ENCODE measurements around the gene ENAH.

The ENAH gene

DNA sequence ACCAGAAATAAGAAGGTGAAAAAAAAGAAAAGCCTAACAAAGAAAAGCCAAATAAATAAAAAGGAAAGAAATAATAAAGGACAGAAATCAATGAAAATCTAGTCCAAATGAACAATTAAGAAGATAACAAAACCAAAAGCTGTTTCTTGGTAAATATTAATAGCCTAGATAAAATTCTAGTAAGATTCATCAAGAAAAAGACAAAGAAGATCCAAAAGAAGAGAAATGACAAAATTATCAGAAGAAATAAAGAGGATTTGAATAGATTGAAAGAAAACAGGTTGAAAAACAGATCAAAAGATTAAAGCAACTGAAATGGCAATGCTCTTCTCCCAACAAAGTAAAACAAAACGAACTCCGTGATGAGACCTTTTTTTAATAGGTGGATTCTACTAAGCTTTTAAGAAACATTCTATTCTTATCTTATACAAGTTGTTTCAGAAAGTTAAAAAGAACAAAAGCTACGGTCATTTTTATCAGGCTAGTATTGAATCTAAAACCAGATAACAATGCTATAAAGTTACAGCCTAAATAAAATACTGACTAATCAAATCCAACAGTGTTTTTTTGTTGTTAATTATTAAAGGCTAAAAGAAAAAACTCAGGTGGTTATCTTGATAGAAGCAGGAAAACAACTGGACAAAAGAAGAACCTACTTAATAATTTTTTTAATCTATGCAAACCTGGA is 50.9 kb downstream of the ENAH start:
- no peak for DNase-seq

DNA sequence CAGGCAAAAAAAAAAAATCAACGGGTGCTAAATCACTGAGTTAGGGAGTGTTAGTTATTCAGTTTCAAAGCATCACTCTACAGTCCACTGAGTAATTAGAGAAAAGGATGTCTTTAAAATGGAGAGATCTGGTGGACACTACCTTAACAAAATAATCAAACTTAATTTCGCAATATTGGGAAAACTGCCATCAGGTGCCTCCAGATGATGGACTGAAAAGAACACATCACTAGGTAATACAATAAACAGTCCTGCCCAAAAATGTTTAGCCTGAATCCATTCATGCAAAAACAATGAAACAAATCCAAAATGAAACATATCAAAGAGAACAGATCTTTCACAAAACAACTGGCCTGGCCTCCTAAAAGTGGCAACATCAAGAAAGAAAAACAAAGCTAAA is 54.1 kb downstream of the ENAH start:
- DNase-seq: no peak

DNA sequence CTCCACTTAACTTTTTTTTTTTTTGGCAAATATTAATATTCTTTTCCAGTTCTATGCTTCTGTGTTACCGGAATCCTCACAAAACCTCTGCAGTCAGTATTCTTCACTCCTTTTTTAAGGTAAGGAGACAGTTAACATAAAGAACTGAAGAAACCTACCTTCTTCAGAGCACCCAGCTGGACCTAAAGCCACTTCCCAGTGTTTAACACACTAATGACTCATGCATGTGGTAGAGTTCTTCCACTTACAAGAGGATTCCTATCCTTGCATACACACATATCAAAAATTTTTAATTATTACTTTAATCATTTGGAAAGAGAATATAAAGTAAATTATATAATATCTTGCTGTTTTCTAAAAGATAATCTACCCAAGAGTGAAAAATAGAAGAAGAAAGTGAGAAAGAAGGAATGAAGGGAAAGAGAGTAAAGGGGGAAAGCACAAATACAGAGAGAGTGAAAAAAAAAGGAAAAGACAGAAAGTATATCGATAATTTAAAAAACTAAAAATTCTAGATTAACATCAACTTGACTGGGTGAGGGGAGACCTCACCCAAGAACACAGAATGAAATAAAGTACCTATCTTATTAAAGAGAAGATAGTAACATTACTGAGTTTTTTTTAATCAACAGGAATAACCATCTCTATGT is 54.9 kb downstream of the ENAH start:
- DNase-seq: peak; percentile 43

DNA sequence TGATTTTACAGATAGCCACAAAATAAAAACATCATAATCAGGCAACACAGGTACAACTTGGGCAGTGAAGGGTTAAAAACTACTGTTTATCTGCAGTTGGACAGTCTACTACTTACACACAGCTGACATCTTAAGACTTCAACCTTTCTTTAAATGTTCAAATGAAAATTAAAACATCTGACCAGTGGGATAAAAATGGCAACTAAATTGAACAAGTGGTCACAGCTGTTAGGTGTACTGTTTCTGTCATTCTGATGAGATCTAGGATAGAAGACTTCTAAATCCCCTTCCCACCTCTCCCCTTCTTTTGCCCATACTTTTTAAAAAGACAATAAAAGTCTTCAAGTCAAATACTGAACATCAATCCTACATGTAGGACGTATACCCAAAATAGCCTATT is 56.2 kb downstream of the ENAH start:
- no peak for DNase-seq

DNA sequence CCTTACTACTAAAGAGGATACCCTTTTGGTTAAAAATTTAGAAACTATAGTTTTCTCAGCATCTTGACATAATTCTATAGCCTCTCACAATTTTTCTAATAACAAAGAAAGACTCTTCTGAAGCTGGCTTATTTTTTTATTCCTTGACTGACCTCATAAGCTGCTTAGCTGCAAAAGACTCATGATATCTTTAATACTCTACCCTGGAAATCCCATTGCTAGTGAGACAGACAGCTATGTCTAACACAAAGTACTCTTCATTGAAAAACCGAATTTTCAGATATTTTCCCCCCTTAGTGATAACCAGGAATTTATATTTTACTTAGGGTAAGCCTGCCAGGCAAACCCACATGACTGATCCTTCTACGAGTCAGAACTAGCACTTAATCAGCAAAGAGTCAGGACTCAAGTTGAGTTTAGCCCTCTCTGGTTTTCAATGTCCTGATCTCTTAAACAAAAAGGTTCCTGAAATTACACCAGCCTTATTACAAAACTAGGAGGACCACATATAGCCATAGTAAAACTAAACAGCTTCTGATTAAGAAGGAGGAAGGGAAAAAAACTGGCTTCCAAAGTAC is 56.9 kb downstream of the ENAH start:
- DNase-seq: no peak

GRCh38 chr1:225595452-225595851 is 57.5 kb downstream of the ENAH start:
- no peak for DNase-seq

DNA sequence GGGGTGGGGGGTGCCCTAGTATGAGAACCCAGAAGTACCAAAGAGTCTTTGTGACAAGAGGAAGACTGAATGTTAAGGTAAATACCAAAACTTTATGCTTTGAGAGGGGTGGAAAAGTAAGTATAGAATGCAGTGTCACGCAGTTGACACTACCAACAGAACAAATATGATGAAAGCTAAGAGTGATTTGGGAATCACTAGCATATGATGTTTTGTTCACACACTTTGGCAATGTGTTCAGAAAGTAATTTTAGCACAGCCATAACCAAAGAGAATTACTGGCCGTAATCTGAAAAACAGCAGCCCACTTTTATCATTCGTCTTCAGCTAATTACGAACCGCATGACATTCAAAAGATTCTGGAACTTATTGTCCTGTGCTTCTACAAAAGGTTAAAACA is 59.5 kb downstream of the ENAH start:
- DNase-seq: no peak

GRCh38 chr1:225592362-225593025 is 60.4 kb downstream of the ENAH start:
- DNase-seq: no peak

GRCh38 chr1:225587310-225587709 is 65.6 kb downstream of the ENAH start:
- no peak for DNase-seq

DNA sequence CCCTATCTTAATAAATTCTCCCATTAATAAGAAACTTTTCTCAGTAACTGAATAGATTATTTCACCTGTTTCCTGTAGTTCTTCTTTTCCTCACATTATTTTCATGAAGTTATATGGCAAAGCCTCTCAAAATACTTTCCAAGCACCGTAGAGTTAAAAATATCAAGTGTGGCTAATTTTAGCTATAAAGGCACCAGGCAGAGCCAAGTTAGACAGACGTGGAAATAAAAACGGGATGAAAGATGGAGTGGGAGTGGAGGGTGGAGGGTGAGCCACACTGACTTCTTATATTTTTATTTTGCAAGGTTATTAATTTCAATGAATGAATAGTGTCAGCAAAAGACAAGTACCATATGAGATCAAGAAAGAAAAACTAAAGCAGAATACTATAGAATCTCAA is 71.7 kb downstream of the ENAH start:
- DNase-seq: no peak

DNA sequence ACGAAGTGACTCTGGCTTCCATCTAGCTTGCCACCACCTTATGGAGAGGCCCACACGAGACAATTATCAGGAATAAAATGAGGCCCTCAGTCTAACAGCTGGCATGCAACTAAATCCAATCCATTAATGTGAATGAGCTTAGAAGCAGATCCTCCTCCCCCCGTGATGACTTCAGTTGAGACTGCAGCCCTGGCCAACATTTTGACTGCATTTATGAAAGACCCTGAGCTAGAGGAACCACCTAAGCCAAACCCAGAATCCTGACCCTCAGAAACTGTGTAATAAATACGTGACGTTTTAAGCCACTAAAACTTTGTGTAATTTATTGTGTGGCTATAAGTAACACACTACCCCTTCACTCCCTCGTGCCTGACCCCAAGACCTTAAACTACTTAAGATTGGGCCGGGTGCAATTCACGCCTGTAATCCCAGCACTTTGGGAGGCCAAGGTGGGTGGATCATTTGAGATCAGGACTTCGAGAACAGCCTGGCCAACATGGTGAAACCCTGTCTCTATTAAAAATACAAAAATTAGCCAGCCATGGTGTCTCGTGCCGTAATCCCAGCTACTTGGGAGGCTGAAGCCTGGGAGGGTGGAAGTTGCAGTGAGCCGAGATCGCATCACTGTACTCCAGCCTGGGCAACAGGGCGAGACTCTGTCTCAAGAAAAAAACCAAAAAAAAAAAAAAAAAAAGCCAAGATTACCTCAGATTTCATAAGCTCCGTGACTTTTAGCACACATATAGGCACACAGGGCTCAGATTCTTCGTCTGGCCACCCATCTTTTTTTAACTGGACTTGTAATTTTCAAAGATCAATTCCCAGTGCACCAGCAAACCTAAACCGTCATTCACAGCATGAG is 72.5 kb downstream of the ENAH start:
- DNase-seq: no peak

DNA sequence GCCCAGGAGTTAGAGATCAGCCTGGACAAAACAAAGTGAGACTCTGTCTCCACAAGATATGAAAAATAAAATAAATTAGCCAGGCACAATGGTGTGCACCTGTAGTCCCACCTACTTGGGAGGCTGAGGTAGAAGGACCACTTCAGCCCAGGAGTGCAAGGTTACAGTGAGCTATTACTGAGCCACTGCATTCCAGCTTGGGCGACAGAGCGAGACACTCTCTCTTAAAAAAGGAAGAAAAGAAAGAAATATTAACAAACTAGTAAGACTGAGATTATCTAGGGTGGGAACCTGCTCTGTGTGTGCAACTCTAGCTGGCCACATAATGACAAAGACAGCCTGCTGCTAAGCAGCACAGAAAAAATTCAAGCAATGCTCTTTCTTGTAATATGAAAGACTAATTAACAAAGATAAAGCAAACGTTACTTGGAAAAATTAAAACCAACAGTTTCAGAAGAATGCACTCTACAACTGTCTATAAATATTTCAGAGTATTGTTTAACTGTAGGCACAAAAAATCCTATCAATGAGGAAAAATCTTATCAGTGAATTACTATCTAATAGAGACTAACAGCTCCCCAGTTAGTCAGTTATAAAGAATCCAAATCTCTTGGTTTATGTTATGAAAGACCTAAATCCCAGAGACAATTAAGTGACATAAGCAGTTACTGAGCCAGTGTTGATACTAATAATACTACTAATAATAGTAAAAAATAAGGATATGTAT is 74.5 kb downstream of the ENAH start:
- peak; percentile 13 for DNase-seq

DNA sequence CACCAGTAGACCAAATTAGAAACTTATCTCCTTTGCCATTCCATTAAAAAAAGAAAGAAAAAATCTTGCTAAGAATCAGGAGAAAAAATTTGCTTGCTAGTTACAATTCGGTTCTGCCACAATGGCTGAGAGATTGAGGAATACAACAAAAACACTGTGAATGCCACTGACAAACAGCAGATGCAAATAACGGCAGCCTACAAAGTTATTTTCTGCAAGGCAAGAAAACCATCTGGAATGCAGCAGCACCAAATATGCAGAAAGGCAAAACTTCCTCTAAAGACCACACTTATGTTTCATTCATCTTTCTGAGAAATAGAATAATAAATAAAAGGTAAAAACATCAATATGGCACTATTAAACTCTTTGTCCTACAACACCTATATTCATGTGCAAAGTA is 75.7 kb downstream of the ENAH start:
- no peak for DNase-seq

GRCh38 chr1:225573216-225573615 is 79.7 kb downstream of the ENAH start:
- no peak for DNase-seq

DNA sequence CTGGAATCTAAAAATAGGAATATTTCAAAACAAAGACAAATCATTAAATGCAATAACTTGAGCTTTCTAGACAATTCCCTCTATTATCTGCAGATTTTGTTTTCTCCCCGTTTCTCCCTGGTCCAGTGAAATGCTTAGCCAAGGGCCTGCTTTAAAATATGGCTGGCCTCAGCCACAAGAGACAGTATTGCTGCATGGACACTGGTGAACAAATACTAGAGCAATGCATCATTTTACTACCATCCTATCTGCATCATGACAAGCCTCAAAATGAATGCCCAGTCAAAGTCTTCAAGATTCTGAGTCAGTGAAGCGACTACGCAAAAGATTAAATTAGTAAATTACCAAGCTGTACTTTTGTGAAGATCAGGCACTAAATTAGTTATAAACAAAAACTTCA is 80.5 kb downstream of the ENAH start:
- peak; percentile 66 for DNase-seq

DNA sequence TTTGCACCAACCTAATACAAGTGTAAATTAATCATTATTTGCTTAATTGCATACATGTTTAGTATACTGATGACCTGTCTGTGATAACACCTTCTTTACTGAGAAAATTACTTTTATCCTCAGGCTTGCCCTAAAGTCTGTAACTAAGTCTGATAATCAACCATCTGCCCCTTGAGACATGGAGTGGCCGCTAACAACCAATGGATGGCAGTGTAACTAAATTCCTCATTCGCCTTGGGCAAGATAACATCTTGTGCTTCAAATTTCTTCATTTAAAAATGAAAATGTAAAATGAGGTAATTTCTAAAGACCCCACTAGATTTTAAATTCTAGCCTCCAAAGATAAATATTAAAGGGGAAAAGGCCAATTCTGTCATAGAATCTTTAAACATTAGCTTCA is 85.1 kb downstream of the ENAH start:
- DNase-seq: peak; percentile 15

DNA sequence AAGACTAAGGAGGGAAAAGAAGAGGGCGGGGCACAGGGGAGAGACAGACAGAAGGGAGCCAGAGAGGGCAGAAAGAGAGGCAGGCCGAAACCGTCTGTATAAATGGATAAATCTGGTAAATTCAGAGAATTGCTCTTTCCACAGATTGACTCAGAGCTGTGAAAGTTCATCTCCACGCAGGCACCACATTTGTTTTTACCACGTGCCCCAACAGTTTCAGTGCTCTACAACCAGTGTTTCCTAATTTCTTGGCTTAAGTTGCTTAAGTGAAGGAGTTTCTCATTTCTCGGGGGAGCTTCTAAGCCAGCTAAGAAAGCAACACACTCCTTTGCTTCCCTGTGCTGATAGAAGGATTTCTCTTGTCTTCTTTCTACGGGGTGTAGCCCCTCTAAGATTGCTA is 87.1 kb downstream of the ENAH start:
- DNase-seq: no peak

DNA sequence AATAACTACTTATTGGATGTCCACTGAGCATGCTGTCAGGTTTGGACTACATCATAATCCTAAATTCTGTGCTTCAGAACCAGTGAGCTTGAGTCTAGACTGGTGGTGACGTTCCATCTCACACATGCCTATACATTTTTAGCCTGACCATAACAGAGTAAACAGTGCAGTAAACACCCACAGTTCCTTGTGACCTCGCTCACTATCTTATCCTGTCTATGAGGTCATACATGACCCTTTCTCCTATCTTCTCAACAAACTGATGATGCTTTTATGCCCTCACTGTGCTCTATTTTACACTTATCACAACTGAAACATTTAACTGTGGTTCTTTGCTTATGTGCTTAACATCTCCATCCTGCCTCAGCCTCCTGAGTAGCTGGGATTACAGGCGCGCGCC is 91.2 kb downstream of the ENAH start:
- DNase-seq: no peak

- DNase-seq: no peak
Observed at GRCh38 chr1:225559902-225560301, 93.0 kb downstream of the ENAH start.

DNA sequence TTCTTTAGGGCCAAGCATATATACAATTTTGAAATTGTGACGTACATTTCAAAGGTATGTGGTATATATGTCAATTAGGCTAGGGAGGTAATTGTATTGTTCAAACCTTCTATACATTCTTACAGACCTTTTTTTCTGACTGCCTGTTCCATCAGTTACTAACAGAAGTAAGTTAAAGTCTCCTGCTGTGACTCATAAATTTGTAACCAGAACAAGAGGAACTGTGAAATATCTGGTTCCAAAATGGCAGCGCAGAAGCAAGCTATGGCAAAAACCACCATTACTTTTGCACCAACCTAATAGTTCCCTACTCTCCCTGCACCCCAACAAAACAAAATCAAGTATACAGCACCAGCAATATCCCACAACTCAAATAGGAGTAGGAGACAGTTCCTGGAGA is 93.6 kb downstream of the ENAH start:
- DNase-seq: no peak

DNA sequence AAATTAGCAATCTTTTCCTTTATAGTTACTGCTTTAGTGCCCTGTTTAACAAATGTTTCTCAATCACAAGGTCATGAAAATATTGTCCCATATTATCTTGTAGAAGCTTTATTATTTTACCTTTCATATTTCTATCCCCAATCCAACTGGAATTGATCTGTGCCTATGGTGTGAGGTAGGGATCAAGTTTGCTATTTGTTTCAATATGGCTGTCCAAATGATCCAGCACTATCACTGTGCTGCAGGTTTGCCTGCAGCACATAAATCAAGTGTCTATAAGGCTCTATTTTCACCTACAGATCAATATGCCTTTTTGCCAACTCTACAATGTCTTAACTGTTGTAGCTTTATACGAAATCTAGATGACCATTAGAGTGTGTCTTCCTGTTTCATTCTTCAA is 96.2 kb downstream of the ENAH start:
- no peak for DNase-seq

DNA sequence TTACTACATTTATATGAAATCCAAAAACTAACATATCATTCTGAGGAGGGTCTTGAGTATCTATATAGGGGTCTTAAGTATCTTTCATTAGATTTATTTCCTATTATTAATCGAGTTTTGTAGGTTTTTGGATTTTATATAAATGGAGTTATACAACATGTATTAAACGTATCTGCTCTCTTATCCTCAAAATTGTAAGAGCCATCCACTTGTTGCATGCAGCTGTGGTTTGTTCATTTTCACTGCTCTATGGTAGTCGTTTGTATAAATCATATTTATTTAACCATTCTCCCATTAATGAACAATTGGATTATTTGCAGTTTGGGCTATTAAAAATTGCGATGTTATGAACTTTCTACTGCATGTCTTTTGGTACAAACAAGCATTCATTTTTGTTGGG is 97.1 kb downstream of the ENAH start:
- no peak for DNase-seq

All from EL (cell line).